HG03039 (cell line): Measurements from ENCODE around the gene TLNRD1.
"Not testable (repeated sequence)": the region's sequence is repeated elsewhere in the genome, so short reads cannot be mapped to it uniquely, and the experiment has no call there.

Experiments used
- ATAC-seq: cut with Tn5 transposase; IDR thresholded peaks from one replicate; pipeline ENCODE4 v1.9.1; 2021; ENCODE audit warnings: mild to moderate bottlenecking, moderate library complexity; ENCODE audit not compliant: unreplicated experiment

Gene TLNRD1

DNA sequence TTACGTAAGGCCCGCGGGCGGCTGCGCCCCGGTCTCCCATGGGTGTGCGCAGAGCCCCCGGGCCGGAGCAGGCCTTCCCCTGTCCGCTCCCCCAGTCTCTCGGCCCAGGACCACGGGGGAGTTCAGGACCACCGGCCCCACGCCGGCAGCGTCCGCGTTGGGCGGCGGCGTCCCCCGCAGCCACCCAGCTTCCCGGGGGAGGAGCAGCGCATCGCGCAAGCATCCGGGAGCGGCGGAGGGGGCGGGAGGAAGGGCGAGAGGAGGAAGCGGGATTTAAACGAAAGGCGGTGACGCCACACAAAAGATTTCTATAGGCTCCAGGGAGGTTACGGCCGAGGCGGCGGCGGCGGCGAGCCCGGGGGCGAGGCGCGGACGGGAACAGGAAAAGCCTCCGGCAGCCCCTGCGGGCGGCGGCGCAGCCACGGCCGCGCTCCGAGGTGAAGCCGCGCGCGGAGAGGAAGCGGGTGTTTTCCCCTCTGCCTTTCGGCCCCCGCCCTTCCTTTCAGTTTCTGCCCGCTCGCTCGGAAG is at the start of gene TLNRD1:
TLNRD1 (plus strand) TSS at position 300 of the 528 bp plus-strand sequence. CDS start 1,349 bp downstream, outside the sequence.
- ATAC-seq, result peak; percentile 56

DNA sequence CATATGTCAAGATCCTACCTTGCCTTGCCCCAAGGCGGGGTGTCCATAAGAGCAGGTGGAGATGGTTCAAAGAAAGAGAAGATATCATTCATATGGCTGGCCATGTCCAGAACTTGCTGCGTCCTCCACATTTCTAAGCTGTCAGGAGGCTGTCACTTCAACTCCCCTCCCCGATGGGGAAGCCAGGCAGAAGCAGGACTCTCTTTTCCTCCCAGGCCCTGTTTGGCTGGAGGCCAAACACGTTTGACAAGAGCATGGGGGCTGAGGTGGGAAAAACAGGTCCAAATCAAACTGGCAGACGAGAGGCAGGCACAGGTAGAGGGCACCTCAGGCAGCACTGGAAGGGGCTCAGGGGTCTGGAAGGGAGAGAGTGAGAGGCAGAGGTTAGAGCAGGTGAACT is 48.8 kb upstream of the TLNRD1 start:
- ATAC-seq, result no peak

DNA sequence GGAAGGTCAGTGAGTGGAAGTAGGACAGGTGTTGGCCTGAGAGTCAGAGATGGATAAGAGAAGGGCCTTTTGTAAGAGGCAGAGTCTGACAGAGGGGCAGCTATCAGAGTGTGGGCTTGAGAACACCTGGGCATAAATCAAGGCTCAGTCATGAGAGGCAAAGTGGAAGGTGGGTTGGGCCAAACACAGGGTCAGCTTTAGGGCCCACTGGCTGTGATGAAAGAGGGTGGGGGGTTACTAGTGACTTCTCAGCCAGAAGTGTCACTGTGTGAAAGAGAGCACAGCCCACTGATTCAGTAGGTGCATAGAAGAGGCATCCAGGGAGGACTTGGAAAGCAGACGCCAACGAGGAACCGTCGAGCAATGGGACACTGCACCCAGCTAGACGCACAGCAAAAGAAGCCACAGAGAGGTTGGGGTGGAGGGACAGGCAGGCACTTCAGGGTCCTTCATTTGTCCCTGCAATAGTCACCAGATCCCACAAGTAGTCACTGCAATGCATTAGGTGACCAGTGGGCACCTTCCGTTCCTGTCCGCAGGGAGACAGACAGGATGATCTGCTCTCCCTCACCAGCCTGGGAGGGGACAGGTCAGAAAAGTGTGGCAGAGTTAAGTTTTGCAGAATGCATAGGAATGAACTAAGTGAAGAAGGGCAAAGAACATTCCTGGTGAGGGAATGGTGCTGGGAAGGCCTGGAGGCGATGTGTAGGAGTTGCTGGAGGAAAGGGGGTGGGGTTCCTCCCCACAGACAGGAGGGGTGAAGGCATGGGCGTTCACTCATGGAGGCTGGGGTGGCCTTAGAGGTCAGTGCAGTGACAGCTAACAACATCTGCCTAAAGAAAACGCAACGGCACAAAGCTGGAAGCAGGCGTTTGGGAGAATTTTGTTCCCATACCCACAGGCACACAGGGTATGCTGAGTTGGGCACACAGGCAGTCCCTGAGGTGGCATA is 47.4 kb upstream of the TLNRD1 start:
- ATAC-seq, result no peak

DNA sequence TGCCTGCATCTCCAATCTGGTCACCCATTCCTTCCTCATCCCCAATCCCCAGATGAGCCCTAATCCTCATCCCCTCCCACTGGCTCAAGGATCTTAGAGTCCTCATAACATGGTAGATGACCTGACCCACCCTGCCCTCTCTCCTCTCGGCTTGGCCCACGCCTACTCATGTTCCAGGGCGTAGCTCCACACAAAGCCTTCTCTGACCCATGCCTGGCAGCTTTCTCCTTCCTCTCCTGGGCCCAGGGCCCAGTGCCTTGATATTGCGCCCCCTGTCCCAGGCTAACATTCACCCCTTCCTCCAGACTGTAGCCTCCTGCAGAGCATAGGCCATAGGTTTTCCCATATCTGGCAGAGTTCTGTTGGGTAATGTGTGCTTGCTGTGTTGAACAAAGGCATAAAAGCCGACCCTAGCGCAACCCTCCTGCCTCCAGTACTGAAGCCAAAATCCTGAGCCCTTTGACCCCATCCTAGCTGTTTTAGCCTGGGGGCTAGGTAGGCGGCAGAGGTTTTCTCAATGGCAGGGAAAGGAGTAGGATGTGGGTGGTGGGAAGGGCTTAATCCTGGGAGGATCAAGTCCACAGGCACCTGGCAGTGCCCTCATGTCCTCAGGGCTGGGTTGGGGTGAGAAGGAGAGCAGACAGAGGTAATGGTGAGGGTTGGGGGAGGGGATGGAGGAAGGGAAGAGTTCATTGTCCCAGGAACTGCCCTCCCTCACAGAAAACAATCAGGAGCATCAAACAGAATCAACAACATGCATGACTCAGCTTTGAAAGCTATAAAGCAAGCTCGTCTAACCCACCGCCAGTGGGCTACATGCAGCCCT is 46.6 kb upstream of the TLNRD1 start:
- ATAC-seq, result no peak

DNA sequence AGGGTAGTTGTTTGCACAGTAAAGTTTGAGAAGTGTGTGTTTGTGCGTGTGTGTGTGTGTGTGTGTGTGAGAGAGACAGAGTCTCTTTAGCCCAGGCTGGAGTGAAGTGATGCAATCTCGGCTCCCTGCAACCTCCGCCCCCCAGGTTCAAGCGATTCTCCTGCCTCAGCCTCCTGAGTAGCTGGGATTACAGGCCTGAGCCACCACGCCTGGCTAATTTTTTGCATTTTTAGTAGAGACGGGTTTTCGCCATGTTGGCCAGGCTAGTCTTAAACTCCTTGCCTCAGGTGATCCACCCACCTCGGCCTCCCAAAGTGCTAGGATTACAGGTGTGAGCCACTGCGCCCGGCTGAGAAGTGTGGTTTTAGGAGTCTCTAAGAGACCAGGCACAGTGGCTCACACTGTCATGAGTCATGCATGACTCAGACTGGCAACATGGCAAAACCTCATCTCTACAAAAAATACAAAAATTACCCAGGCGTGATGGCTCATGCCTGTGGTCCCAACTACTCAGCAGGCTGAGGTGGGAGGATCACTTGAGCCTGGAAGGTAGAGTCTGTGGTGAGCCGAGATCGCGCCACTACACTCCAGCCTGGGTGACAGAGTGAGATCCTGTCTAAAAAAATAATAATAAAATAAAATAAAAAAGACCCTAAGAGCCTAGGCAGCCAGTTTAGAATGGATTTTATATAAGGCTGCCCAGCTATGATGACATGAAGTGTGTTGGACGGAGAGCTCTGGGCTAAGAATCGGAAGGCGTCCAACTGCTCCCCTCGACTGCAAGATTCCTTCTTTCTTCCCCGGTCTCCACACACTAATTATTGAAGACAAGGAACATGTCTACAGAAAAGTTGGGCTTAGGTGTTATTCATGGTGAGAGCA is 44.9 kb upstream of the TLNRD1 start:
- ATAC-seq, result not testable (repeated sequence)

DNA sequence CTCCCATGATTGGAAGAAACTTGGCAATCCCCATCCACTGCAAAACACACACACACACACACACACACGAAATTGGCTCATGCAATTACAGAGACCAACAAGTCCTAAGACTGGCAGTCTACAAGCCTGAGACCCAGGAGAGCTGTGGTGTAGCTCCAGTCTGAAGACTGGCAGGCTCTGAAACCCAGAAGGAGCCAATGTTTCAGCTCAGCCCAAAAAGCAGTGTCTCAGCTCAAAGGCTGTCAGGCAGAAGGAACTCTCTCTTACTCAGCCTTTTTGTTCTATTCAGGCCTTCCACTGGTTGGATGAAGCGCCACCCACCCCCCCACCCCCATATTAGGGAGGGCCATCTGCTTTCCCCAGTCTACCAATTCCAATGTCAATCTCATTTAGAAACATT is 43.2 kb upstream of the TLNRD1 start:
- no peak for ATAC-seq

DNA sequence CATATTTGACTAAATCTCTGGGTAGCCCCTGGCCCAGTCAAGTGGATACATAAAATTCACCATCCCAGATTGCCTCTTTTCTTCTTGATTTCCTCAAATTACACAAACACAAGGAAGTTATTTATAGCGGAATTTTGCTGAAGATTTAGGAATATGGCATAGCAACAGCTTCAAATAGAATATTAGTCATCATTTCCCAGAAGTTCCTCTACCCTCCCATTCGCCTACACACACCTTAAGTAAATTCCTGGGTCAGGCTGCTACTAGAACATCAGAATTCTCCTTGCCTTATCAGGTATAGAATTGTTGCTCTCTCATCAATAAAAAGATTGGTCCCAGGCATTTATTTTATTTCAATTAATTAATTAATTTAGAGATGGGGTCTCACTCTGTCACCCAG is 42.7 kb upstream of the TLNRD1 start:
- ATAC-seq, result no peak

DNA sequence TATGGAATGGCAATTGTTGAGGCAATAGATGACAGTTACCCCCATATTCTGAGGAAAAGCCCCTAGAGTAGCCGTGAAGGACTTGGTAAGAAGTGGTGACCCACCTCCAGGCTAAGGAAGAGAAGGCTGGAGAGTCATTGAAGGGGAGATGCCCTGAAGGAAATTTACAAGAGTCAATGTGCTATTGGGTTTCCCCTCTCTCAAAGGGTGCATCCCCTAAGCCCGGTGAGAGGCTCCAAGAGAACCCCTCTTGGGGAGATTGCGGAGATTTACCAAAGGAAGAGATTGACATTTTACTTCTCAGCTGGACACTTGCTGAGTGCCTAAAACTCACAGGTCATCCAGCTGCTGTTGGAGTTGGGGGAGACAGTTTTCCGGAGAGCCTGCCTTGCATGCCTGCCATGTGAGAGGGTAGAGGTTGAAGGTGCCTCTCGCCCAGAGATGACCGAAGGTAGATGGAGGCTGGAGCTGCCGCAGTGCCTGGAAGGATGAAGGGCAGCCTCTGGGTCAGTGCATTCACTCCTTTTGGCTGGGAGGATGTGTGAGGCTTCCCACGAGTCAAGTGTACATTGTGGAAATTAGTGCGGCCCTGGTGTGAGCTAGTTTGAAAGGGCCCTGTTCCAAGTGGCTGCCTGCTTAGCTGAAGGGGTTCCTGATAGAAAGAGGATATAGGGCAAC is 41.8 kb upstream of the TLNRD1 start:
- ATAC-seq, result no peak

DNA sequence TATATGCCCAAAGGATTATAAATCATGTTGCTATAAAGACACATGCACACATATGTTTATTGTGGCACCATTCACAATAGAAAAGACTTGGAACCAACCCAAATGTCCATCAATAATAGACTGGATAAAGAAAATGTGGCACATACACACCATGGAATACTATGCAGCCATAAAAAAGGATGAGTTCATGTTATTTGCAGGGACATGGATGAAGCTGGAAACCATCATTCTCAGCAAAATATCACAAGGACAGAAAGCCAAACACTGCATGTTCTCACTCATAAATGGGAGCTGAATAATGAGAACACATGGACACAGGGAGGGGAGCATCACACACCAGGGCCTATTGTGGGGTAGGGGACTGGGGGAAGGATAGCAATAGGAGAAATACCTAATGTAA is 35.3 kb upstream of the TLNRD1 start:
- ATAC-seq, result not testable (repeated sequence)

DNA sequence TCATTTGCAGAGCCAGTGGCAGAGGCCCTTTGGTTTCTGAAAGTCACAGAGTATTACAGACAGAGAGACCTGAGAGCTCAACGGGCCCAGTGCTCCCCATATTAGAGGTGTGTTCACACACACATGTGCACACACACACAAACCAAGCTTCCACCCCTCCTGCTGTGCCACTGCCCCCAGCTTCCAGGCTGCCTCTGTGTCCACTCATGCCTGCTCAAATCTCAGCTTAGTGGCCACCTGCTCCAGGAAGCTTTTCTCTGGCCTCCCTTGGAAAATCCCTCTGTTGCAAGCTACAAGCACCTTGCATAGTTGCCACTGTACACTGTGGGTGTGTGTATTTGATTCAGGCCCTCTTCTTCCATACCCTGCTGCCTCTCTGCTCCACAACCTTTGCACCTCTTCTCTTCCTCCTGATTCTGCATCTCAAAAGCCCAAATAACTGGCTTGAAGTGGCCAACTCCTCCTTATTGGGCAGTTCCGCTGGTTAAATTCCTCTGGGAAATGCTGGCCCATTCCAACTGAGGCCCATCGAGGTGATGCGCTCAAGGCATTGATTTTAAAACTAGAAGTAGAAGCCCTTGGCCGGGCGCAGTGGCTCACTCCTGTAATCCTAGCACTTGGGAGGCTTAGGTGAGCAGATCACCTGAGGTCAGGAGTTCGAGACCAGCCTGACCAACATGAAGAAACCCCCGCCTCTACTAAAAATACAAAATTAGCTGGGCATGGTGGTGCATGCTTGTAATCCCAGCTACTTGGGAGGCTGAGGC is 34.1 kb upstream of the TLNRD1 start:
- no peak for ATAC-seq

DNA sequence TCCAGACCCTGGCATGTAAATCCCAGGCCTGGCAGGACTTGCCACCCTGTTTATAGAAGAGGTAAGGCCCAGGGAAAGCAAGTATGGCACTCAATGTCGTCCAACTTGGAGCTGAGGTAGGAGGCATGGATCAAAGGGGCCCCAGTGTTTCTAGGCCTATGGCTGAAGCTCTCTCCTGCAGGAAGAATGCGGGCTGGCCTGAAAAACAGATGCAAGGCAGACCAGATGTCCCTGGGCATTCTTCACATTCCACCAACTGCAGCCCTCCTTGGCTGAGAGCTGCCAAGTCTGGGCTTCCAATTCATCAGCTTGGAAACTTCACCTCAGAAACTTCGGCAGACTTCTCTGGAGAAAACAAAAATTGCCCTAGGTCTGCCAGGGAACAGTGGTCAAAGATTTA is 33.3 kb upstream of the TLNRD1 start:
- no peak for ATAC-seq

DNA sequence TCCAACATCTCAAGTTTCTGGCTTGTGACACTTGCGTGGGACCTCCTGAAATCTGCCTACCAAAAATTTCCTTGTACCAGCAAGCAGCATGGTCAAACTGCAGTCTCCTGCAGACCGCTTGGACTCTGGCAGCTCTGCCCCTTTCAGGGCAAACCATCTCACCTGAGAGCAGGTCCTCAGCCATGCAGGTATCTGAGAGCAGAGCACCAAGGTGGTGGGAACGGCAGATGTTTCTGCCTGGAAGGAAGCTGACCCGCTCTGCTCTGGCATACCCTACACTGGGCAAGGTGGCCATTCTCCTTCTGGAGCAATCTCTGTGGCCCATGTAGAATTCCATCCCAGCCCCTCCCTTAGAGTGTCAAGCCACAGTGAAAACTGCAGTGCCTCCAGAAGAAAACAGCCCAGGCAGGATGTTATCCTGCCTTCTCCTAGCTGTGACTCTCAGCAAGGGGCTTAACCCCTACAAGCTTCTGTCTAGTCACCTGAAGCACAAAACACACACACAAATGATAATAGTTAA is 32.7 kb upstream of the TLNRD1 start:
- ATAC-seq, result no peak

DNA sequence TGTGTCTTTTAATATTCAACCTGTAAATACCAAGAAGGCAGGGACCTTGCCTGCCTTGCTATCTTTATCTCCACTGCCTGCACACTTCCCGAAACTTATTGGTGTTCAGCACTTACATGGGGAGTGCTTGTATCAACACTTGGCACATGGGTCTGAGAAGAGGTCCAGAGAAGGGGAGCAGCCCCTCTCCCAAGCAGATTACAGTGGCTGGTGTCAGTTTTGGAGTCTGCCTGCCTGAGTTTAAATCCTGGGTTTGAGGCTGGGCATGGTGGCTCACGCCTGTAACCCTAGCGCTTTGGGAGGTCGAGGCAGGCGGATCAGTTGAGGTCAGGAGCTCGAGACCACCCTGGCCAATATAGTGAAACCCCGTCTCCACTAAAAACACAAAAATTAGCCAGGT is 31.4 kb upstream of the TLNRD1 start:
- ATAC-seq, result no peak

DNA sequence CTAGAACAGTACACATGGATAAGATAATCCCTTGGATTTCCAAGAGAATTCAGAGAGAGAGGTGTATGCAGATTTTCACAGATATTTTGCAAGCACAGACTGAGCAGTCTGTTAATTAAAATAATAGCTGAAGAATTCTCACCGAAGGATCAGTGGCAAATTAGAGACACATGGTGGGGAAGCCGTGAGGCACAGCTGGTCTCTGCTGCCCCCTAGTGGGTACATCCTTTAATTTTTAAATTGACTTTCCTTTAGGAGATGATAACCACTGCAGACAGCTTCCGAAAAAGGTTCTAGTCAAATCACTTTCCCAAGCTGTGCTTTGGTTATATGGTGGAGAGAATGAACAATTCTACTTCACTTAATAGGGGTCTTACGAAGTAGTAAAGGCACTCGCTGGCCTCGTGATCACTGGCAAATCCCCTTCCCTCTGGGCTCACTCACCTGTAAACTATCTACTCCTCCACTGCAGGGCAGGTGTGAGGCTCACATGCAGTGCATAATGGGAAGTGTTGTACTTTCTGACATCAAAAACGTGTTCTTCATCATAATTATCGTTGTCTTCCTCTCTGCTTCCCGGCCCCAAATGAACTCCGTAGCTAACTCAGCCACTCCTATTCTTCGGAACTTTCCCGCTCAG is 30.6 kb upstream of the TLNRD1 start:
- ATAC-seq, result no peak

DNA sequence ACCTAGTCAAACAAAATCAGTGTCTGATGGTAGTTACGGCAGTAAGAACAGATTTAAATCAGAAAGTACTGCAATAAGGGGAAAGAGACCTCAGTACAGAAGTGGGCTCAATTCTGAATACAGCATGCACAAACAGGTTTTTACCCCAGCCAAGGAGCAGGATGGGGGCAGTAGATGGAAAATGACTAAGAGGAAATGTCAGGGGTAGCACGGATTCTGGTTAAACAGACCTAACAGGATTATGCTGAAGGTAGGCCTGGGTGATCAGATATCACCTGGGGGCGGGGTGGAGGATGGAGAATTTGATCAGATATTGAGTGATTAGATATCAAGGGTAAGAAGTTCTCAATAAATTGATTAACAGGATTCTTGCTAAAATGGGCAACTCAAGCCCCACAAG is 30.1 kb upstream of the TLNRD1 start:
- no peak for ATAC-seq

DNA sequence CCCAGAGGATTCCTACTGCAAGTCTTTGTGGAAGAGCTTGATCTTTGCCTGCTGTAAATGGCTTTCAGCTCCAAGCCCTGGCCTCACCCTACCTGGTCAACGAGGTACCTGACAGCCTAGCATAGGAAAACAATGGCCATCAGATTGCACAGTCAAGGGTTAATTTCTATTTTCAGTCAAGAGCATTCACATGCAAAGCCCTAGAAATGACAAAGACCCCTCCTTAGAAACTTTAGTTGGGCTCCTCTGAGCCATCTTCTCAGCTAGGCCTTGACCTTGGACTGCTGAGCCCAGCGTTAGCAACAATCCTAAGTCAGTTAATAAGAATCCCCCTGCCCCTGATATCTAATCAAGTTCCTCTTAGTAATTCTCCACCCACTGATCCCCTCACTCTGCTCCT is 29.6 kb upstream of the TLNRD1 start:
- no peak for ATAC-seq

DNA sequence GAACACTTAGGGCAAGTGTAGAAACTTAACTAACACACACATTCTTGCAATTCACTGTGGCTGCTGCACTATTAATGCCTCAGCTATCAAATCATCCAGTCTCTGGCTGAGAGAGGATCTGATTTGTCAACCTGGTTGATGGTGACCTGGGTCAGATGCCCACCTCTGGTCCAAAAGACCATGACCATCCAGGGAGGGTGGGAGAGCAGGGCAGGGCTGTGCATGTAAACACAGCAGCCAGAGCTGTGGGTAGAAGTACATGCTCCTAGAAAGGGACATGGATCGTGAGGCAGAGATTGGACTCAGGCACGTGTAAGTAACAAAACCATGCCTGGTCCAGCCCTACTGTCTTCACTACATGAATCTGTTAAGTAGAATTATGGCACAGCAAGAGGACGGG is 28.4 kb upstream of the TLNRD1 start:
- no peak for ATAC-seq

DNA sequence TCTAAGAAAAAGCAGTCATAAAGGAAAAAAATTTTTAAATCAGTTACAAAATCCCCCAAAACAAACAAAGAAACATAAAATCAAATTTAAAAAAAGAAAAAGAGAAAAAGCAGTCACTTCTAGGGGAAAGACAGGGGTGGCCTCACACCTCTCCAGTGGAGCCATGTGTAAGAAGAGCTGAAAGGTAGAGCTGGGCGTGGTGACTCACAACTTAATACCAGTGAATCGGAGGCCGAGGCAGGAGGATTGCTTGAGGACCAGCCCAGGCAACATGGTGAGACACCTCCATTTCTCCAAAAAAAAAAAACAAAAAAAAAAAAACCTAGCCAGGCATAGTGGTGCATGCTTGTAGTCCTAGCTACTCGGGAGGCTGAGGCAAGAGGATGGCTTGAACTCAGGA is 25.8 kb upstream of the TLNRD1 start:
- no peak for ATAC-seq

DNA sequence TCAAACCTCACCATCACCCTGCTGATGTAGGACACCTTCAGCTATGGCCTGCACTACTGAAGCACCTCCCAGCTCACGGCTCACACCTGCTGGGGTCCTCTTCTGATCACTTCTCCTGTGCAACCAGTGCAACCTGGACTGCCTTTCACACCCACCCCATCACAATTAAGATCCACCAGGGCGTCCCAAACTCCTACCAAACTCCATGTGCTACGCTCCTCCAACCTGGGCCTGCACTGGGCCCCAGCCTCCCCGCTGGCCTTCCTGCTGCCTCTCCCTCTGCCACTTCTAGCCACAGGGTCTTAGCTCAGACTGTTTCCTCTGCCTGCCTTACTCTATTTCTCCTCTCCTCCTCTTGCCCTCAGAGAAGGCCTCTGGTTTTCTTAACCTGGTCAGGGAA is 23.9 kb upstream of the TLNRD1 start:
- no peak for ATAC-seq
